GM19397 (cell line): ENCODE data around the gene DNAJB14.
"Not testable (repeated sequence)": the region's sequence is repeated elsewhere in the genome, so short reads cannot be mapped to it uniquely, and the experiment has no call there.

Experiments
- ATAC-seq: cut with Tn5 transposase; IDR thresholded peaks from one replicate; pipeline ENCODE4 v1.9.1; 2021; ENCODE audit warnings: mild to moderate bottlenecking, moderate library complexity; ENCODE audit not compliant: unreplicated experiment

DNAJB14 gene

GRCh38 chr4:99946356-99947189 lies at the start of gene DNAJB14:
Gene DNAJB14 (minus strand): TSS chr4:99946618. CDS start chr4:99946571, 47 bp downstream.
- ATAC-seq: peak; percentile 49

- ATAC-seq: no peak
Measured at GRCh38 chr4:99991741-99992140, 45.3 kb upstream of the DNAJB14 start.

GRCh38 chr4:99987681-99988080 lies 41.3 kb upstream of the DNAJB14 start:
- ATAC-seq: no peak

GRCh38 chr4:99986792-99987191 lies 40.4 kb upstream of the DNAJB14 start:
- ATAC-seq: no peak

GRCh38 chr4:99983289-99983943 lies 37.0 kb upstream of the DNAJB14 start:
- no peak for ATAC-seq

- no peak for ATAC-seq
Measured at GRCh38 chr4:99979872-99980271, 33.5 kb upstream of the DNAJB14 start.

GRCh38 chr4:99971453-99972111 lies 25.2 kb upstream of the DNAJB14 start:
- no peak for ATAC-seq

GRCh38 chr4:99968330-99968729 lies 21.9 kb upstream of the DNAJB14 start:
- ATAC-seq: no peak

GRCh38 chr4:99966692-99967091 lies 20.3 kb upstream of the DNAJB14 start:
- no peak for ATAC-seq

GRCh38 chr4:99965674-99966350 lies 19.4 kb upstream of the DNAJB14 start:
- ATAC-seq: no peak

- no peak for ATAC-seq
Measured at GRCh38 chr4:99965173-99965572, 18.8 kb upstream of the DNAJB14 start.

GRCh38 chr4:99961711-99962110 lies 15.3 kb upstream of the DNAJB14 start:
- ATAC-seq: no peak

- no peak for ATAC-seq
Measured at GRCh38 chr4:99960648-99961047, 14.2 kb upstream of the DNAJB14 start.

- ATAC-seq: not testable (repeated sequence)
Measured at GRCh38 chr4:99958207-99958606, 11.8 kb upstream of the DNAJB14 start.

- ATAC-seq: no peak
Measured at GRCh38 chr4:99950913-99951254, 4.5 kb upstream of the DNAJB14 start.

- peak; percentile 66 for ATAC-seq
Measured at GRCh38 chr4:99949999-99950912, 3.8 kb upstream of the DNAJB14 start, which contains the start of gene H2AZ1. Gene H2AZ1 (minus strand): TSS chr4:99950275. CDS start chr4:99950170, 105 bp downstream.

GRCh38 chr4:99949034-99949998 lies 2.9 kb upstream of the DNAJB14 start:
- peak; percentile 12 for ATAC-seq

- ATAC-seq: no peak
Measured at GRCh38 chr4:99947608-99948007, 1.2 kb upstream of the DNAJB14 start.

GRCh38 chr4:99947190-99947578 lies 766 bp upstream of the DNAJB14 start:
- no peak for ATAC-seq
